ENCODE results near the gene RTP4.
A peak's percentile ranks its signal among the peaks of the same experiment; 100 is the strongest.

The RTP4 gene

DNA sequence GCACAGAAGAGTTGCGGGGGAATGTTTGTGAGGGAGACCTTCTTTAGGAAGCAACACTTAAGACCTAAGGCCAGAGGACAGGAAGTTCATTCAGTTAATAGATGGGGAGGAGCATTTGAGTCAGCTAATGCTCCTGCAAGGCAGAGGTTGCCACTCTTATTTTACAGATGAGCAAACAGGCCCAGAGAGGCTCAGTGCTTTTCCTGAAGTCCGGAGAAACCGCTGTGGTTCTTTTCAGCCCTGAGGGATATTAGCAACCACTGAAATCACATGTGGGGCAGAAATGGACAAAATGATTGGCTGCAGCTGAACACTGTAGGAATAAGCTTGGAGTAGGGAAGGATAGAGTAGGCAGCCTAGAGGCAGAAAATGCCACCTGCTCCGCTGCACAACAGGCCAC is 33.3 kb upstream of the RTP4 start:
- DNase-seq (ENCODE audit: low read depth in 1 of 2, low spot score in 1 of 2), result no peak
- no peak overlapping the region for H3K4me3 ChIP-seq (replicated peaks; ENCODE audit: insufficient read depth, low read length)
- TF ChIP-seq GABPA (IDR thresholded peaks at IDR 0.05; ENCODE audit: low read depth) (no peak), SPI1 (IDR thresholded peaks at IDR 0.05; ENCODE audit: borderline replicate concordance, low read depth) (no peak), POLR2AphosphoS5 (IDR thresholded peaks at IDR 0.05; ENCODE audit: low read depth) (no peak)
- TF ChIP-seq, protein P1, sequence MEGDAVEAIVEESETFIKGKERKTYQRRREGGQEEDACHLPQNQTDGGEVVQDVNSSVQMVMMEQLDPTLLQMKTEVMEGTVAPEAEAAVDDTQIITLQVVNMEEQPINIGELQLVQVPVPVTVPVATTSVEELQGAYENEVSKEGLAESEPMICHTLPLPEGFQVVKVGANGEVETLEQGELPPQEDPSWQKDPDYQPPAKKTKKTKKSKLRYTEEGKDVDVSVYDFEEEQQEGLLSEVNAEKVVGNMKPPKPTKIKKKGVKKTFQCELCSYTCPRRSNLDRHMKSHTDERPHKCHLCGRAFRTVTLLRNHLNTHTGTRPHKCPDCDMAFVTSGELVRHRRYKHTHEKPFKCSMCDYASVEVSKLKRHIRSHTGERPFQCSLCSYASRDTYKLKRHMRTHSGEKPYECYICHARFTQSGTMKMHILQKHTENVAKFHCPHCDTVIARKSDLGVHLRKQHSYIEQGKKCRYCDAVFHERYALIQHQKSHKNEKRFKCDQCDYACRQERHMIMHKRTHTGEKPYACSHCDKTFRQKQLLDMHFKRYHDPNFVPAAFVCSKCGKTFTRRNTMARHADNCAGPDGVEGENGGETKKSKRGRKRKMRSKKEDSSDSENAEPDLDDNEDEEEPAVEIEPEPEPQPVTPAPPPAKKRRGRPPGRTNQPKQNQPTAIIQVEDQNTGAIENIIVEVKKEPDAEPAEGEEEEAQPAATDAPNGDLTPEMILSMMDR (IDR thresholded peaks at IDR 0.05; ENCODE audit: insufficient read depth, low read length), result no peak
- TF ChIP-seq, protein P2, sequence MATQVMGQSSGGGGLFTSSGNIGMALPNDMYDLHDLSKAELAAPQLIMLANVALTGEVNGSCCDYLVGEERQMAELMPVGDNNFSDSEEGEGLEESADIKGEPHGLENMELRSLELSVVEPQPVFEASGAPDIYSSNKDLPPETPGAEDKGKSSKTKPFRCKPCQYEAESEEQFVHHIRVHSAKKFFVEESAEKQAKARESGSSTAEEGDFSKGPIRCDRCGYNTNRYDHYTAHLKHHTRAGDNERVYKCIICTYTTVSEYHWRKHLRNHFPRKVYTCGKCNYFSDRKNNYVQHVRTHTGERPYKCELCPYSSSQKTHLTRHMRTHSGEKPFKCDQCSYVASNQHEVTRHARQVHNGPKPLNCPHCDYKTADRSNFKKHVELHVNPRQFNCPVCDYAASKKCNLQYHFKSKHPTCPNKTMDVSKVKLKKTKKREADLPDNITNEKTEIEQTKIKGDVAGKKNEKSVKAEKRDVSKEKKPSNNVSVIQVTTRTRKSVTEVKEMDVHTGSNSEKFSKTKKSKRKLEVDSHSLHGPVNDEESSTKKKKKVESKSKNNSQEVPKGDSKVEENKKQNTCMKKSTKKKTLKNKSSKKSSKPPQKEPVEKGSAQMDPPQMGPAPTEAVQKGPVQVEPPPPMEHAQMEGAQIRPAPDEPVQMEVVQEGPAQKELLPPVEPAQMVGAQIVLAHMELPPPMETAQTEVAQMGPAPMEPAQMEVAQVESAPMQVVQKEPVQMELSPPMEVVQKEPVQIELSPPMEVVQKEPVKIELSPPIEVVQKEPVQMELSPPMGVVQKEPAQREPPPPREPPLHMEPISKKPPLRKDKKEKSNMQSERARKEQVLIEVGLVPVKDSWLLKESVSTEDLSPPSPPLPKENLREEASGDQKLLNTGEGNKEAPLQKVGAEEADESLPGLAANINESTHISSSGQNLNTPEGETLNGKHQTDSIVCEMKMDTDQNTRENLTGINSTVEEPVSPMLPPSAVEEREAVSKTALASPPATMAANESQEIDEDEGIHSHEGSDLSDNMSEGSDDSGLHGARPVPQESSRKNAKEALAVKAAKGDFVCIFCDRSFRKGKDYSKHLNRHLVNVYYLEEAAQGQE (IDR thresholded peaks at IDR 0.05; ENCODE audit: insufficient replicate concordance, low read depth), result no peak
- no peak overlapping the region for H3K27ac ChIP-seq (replicated peaks)
- H3K27me3 ChIP-seq (ENCODE audit: insufficient read depth, poor library complexity, severe bottlenecking), result no peaks in the 10 kb centered on the region

DNA sequence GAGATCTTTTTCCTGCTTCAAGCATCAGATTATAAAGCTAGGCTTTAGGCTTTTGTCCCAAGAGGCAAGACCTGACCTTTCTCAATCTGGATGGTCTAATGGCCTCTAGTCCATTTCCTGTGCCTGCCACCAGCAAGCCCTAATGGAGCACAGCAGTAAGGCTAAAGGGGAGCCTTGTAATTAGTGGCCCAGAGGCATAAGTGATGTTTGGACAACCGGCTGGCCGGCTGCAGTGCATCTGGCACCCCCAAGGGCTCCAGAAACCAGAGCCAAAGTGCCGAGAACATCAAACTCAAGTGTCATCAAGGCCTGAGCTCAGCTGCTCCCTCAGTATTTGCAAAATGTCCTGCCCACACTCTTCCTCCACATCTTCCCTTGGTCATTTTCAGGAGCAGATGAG is 31.9 kb upstream of the RTP4 start:
- Histone ChIP-seq H3K4me3 (replicated peaks; ENCODE audit: insufficient read depth, low read length) (no peak overlapping the region), H3K27me3 (ENCODE audit: insufficient read depth, poor library complexity, severe bottlenecking) (no peaks in the 10 kb centered on the region), H3K27ac (replicated peaks) (no peak overlapping the region)
- DNase-seq (ENCODE audit: low read depth in 1 of 2, low spot score in 1 of 2), result no peak
- TF ChIP-seq, protein P2 (IDR thresholded peaks at IDR 0.05; ENCODE audit: insufficient replicate concordance, low read depth), result no peak
- TF ChIP-seq, protein P1 (IDR thresholded peaks at IDR 0.05; ENCODE audit: insufficient read depth, low read length), result no peak
- TF ChIP-seq SPI1 (IDR thresholded peaks at IDR 0.05; ENCODE audit: borderline replicate concordance, low read depth), result no peak
- TF ChIP-seq POLR2AphosphoS5 (IDR thresholded peaks at IDR 0.05; ENCODE audit: low read depth), result no peak
- TF ChIP-seq GABPA (IDR thresholded peaks at IDR 0.05; ENCODE audit: low read depth), result no peak

DNA sequence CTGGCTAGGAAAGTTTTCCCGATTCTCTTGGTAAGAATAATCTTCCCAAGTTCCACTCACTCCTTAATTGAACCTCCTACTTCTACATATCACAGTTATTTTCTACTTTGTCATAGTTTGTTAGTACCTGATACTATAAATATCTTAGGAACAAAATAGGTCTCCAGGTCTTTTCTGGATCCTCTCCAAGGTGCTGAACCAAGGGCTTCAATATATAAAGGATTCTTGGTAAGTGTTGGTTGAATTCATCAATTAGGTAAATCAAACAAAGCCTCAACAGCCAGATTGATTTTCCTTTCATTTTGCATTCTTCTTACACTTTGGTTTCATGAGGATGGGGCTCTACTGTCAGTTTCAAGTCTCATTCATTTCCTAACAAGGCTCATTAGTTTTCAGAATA is 27.6 kb upstream of the RTP4 start:
- DNase-seq (ENCODE audit: low read depth in 1 of 2, low spot score in 1 of 2), result no peak
- Histone ChIP-seq H3K27ac (replicated peaks) (no peak overlapping the region), H3K4me3 (replicated peaks; ENCODE audit: insufficient read depth, low read length) (no peak overlapping the region), H3K27me3 (ENCODE audit: insufficient read depth, poor library complexity, severe bottlenecking) (no peaks in the 10 kb centered on the region)
- TF ChIP-seq SPI1 (IDR thresholded peaks at IDR 0.05; ENCODE audit: borderline replicate concordance, low read depth), result no peak
- TF ChIP-seq POLR2AphosphoS5 (IDR thresholded peaks at IDR 0.05; ENCODE audit: low read depth), result no peak
- TF ChIP-seq, protein P1 (IDR thresholded peaks at IDR 0.05; ENCODE audit: insufficient read depth, low read length), result no peak
- no peak for TF ChIP-seq GABPA (IDR thresholded peaks at IDR 0.05; ENCODE audit: low read depth)
- TF ChIP-seq, protein P2 (IDR thresholded peaks at IDR 0.05; ENCODE audit: insufficient replicate concordance, low read depth), result peak; percentile 80
